NCI-H1417 (cell line): ENCODE results near the gene TRHDE.
A peak's percentile ranks its signal among the peaks of the same experiment; 100 is the strongest.

Experiments
- DNase-seq, 3 experiments: peaks; one replicate each; lab custom pipeline; 2025; lab: John Stamatoyannopoulos, UW

Gene TRHDE

DNA sequence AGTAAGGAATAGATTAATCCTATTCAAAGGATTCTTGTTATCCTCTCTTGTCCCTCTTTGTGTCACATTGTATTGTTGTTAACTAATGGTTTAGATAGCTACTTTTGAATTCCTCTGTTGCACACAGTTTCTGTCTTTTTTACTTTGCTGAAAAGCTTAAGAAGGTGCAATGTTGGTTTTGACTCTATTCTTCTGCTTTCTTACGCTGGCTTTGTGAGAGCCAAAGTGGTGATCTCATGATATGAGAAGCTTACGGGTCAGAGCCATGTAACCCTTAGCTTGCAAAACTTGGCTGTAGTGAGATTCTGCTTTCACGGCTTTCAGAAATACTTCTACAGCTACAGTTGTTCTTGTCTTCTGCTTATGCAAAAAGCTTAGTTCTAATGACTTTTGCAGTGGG, 239.7 kb downstream of the TRHDE start:
- no peak for DNase-seq

DNA sequence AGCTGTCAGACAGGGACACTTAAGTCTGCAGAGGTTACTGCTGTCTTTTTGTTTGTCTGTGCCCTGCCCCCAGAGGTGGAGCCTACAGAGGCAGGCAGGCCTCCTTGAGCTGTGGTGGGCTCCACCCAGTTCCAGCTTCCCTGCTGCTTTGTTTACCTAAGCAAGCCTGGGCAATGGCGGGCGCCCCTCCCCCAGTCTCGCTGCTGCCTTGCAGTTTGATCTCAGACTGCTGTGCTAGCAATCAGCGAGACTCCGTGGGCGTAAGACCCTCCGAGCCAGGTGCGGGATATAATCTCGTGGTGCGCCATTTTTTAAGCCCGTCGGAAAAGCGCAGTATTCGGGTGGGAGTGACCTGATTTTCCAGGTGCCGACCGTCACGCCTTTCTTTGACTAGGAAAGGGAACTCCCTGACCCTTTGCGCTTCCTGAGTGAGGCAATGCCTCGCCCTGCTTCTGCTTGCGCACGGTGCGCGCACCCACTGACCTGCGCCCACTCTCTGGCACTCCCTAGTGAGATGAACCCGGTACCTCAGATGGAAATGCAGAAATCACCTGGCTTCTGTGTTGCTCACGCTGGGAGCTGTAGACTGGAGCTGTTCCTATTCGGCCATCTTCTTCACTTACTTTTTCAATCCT, 248.0 kb downstream of the TRHDE start:
- peak; percentile 7 to 33 (median 32) for DNase-seq

DNA sequence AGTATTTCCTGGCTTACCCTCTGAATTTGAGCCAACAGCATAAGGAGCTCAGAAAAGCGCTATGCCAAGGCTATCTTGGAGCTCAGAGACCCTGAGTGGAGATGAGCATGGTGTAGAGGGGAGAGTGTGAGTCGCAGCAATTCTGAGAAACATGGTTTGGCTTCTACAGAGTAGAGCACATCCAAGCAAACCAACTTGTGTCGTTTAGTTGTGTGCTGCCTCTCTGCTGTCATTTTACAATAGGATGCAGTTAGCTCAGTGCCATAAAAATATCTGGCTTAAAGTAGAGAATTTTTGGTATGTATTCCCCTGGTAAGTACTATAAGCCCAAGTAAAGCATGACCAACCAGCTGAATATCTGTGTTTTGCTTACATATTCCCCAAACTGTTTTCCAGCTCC, 249.2 kb downstream of the TRHDE start:
- DNase-seq: no peak

DNA sequence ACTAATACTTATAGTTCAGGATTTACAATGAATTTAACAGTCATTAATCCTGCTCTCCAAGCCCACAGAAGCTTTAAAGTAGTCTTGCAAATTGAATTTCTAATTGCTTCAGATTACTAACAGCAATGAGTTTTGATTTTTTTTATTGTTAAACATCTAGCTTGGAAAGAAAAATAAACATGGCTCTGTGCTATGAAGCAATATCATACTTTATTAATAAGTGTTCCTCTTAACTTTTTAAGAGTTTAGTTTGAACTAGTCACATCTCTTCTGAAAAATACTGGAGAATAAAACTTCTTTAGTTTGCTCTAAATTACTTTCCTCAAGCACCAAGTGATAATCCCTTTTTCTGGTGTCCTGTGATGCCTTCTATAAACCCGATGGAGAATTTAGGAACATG, 250.2 kb downstream of the TRHDE start:
- no peak for DNase-seq

DNA sequence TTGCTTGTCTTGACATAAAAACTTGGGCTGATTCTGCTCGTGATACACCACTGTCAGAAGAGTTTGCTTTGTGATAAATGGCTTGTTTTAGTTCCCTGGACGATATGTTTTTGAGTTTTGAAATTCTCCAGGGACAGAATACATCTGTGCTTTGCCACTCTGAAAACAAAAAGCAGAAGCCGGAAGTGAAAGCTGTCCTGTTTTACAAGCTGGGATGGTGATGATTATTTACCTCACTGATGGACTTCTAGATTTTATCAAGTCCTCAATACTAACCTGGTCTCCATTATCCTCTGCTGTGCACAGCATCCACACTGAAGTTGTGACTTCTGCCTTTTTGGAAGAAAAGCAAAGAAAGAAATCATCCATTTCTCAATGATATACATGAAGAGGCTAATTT, 251.6 kb downstream of the TRHDE start:
- peak in 1 of 3 experiments; percentile 31 for DNase-seq

DNA sequence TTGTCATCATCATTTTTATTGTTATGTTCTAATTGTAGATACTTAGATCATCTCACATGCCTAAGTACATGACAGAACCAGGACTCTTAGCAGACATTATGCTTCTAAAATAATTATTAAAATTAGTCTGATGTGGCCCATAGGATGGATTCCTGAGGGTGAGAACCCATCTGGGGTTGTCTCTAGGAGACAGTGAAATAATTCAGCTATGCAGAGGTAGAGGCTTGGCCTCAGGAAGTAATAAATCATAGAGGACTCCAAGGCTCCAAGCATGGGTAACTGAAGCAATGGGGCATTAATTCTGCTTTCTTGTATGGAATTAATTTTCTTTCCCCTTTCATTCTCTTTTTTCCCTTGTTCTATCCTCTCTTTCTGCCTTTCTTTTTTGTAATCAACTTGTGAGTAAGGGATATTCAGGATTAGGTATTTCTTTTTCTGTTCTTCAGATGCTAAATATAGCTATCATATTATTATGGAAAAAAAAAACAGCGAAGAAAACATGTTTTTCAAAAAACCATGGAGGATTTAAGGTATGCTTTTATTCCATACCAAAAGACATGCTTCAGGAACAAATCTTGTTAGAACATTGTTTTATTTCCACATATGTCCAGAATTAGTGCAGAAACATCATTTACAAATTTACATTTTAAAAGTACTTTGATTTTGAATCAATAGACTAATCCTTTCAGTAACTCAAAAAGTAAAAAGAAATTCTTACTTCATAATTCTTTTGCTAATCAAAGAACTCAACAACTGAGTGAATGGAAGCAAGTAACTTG, 263.2 kb downstream of the TRHDE start:
- no peak for DNase-seq

DNA sequence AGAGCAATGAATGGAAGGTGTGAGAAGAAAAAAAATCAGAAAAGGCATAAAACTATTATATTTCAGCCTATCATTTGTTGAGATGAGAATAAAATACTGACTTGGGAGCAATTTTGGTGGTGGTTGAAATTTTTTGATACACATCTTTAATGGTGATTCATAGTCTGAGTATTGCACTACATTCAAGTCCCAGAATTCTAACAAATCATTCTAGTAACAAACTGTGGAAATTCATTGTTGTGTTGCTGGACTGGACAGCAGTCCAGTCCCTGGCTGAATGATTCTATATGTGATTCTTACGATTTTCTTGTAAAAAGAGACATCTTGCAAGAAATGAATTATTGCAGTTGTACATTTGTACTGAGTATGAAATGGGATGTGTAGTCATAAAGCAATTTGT, 268.6 kb downstream of the TRHDE start:
- no peak for DNase-seq

DNA sequence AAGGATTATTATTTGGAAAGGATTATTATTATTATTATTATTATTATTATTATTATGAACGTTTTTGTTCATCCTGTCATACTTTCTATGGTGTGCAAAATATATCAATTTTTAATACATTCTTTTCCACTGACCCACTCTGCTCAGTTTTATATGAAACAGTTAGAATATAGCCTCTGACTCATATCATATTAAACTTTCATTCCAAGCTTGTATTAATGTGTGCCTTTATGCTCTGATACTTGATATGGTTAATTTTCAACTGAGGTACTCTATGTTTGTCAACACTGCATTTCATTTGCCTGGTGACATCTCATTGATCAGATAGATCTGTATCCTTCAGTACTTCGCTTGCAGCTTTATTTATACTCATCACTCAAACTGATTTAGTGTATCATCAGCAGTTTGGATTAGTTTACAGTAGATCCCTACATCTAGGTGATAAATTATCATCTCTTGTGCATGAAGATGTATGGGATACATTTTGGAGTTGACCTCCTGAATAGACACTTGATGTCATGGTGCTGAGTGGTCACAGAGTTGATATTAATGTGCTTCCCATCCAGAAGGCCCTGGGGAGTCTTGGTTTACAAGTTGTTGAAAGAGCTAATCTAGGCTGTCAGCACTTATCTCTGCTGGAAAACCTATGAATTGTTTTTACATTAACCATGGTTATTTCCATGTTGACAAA, 271.8 kb downstream of the TRHDE start:
- peak; percentile 10 to 84 (median 78) for DNase-seq

DNA sequence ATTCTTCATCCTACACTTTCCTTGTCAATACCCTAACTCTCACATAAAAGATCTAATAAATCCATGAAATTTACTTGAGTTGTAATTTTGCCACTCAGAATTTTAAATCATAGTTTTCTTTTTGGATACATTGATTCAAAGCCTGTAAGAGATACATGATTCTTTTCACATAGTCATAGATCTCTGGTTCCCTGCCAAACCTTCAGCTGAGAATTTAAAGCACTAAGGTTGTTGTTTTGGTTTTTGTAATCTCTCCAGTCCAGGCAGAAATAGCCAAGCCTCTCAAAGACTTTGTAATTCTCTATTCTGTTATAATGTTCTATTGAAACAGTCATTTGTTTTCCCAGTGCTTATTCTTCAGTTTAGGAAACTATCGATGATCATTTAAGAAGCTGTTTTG, 273.9 kb downstream of the TRHDE start:
- DNase-seq: no peak

DNA sequence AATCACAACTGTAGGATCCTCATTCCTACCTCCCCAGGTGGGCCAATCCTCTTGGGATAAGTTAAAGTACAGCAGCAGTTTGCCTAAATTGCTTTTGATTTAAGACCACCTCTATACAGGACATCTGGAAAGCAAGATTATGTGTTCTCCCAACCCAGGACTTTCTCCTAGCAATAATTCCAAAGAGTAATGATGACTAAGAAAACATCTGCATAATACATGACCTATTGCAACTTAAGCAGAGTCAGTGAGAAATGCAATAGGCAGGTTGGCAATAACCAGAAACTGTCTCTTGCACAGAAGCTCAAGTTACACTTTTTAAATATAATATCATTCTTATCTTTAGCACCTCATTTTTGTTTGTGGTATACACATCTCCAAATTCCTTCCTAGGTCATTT, 275.4 kb downstream of the TRHDE start:
- no peak for DNase-seq

DNA sequence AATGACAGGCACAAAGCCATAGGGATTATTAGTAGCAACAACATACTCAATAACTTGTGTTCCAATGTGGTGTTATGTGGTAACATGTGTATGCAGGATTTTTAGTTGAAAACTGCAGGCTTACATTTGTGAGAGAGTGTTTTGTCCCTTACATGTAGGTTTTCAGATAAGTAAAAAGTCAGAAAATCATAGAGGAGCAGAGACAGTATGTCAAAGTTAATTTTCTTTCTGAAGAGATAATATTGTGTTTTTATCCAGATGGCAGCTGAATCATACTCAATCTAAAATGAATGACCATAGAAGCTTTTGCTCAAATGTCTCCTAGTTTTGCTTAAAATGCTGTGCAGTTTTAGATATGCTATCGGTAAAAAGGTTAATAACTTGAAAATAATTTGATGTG, 277.0 kb downstream of the TRHDE start:
- peak in 1 of 3 experiments; percentile 55 for DNase-seq

DNA sequence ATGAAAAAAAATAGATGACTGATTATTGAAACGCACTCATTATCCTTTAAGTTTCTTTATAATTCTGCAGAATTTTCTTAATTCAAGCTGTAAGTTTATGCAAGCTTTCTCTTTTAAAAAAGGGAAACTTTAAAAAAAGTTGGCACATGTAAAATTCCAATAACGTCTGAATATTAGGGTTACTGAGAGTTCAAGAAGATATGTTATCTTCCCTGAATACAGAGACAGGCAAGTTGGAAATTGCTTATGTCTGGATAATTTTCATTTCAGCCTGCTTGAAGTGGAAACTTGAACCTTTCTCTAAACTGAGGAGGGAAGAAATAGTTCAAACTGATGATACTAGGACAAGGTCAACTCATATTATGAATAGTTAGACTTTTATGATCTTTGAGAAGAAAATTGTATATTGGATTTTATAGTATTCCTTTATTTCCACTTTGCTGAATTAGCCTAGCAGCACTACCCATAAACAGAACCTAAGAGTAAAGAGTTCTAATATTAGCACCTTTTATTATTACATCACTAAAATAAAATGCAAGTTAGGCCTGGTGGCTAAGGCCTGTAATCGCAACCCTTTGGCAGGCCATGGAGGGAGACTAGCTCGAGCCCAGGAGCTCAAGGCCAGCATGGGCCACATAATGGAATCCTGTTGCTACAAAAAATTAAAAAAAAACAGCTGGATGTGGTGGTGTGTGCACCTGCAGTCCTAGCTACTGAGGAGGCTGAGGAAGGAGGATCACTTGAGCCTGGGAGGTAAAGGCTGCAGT, 288.0 kb downstream of the TRHDE start:
- DNase-seq: no peak

DNA sequence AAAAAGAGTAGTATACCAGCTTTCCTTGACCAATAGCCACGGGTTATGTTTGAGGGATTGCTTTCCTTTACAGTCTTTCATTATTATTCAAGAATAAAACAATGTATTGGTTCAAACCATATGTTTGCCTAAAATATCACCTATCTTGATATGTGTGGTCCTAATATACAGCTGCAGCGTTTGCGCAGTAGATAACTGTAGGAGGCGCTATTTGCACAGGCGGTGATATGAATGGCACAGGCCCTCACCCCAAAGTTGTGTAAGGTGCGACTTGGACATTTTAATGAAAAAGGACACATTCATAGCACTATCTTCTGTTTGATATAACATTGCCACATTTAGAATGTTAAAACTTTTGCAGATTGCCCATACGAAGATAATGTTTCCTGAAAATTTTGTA, 298.4 kb downstream of the TRHDE start:
- peak in 1 of 3 experiments; percentile 14 for DNase-seq

DNA sequence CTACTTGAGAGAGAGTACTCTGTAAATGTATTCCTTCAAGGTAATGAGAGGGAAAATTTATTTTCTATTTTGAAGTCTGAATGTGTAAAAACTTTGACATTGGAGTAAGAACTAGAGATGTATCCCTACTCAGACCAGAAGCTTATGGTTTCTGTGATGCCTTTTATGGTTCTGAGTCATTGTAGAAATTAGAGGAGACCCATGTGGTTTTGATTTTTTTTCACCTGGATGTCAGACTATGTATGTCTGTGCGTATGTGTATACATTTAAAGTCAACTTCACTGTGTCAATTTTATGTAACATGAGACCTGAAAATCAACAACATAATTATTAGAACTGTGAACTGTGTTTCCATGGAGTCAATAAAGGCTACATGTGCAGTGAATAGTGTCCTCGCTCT, 302.0 kb downstream of the TRHDE start:
- peak in 2 of 3 experiments; percentile 65 to 95 for DNase-seq

DNA sequence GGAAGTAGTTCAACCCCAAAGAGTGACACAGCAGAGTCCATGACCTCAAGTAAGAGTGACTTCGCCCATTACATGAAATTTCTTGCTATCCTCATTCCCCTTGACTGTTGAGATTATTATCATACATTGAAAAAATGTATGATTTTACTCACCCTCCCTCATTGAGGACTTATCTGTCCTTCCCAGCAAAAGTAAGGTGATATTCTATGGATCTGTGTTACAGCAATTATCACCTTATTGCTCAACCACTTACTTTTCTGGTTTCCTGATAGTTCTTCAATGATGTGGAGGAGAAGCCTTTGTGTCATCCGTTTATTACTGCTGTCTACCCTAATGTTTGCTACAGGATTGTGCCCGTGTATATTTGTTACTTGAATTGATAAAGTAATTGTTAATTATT, 306.2 kb downstream of the TRHDE start:
- DNase-seq: no peak

DNA sequence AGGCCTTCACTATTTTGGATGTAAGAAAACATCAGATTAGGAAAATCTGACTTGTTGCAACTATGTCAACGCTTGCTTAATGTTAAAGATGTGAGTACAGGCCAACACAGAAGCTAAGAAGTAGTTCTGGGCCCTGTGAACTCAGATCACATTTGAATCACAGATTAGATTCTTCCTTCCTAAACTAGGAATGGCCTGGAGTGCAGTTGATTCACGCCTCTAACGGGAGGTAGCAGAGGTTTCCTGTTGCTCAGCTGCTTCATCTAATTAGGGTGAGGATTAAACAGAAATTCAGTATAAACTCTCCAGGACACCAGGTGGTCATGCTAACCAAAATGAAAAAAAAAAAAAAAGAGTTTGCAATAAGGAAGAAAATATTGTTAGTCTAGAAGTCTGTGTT, 314.3 kb downstream of the TRHDE start:
- DNase-seq: peak in 1 of 3 experiments; percentile 51

DNA sequence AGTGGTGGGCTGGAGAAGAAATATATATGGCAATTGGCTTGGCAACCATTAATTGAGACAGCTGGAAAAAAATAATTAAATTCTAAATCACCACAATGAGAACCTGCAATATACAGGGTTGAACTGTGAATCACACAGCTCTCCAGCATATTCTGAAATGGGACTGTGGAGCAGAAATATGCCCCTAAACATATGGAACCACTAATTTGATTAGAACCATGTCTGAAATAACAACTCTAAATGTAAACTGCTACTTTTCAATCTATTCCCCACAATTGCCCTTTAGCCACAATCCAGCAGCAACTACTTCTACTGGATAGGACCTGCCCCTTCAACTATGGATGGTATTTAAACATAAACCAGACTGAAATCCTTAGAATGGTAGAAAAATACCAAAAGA, 330.4 kb downstream of the TRHDE start:
- DNase-seq: no peak

DNA sequence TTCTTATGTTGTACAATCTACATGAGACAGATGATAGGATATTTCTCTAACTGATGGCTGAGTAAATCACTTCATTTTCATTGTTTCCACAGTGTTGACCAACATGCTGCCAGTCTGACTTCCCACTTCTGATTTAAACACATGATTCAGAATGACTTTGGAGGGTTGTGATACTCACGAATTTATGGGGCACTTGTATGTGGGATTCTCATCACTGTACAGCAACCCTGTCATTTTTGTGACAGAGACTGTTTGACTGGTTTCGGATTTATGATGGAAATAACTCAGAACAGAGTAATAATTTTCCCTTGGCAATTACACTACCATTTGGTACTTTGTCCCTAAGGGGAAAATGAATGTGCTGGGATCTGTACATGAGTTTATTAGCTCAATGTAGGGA, 333.8 kb downstream of the TRHDE start:
- peak in 2 of 3 experiments; percentile 28 to 66 for DNase-seq

DNA sequence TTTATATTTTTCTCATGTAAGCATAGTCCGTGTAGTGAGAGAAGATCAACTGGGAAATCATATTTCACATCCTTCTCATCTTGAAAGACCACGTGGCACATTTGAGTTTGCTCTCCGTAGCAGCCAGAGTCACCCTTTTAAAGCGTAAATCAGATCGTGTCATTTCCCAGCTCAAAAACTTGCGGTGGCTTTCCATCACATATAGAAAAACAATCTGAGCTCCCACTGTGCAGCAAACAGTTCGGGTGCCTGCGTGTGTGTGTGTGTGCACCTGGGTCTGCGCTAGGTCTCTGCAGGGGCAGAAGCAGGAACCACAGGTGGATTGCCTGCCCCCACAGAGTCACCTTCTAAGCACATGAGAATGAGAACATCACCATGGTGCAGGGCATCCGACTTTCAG, 338.2 kb downstream of the TRHDE start:
- DNase-seq: peak; percentile 55 to 94 (median 77)

DNA sequence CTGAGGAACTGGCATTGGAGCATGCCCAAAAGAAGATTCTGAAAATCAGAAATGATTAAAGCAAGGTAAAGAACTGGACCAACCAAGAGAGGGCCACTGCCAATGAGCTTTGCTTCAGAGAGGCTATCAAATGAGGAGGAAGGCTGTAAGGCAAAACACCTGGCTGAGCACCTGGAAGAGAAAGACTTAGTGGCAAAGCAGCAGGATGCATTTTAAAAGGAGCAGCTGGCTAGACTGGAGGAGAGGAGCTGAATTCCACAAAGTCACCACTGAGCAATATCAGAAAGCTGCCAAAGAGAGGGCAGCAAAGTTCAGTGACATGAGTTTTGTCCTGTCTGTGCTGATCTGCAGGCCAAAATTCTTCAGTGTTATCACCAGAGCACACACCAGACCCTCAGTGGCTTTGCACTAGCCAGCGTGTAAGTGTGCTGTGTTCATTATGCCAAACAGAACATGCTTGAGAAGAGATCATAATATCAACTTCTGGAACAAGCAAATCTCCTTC, 338.7 kb downstream of the TRHDE start:
- DNase-seq: peak; percentile 43 to 87 (median 68)

DNA sequence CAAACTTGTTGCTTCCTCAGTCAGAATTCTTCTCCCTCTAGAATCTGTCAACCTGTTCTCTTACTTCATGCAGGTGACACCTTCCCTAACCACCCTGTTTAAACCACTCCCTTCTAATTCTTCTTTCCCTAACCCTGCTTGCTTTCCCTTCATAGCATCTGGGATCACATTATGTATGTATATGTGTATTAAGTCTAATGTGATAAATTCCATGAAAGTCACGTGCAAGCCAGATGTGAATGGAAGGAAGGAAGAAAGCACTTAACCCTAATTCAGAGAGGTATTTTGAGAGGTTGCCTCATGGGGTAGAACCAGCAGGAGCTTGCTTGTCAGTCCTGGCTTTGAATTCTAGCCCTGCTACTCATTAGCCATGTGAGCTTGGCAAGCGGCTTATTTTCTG, 340.0 kb downstream of the TRHDE start:
- DNase-seq: peak in 1 of 3 experiments; percentile 44

DNA sequence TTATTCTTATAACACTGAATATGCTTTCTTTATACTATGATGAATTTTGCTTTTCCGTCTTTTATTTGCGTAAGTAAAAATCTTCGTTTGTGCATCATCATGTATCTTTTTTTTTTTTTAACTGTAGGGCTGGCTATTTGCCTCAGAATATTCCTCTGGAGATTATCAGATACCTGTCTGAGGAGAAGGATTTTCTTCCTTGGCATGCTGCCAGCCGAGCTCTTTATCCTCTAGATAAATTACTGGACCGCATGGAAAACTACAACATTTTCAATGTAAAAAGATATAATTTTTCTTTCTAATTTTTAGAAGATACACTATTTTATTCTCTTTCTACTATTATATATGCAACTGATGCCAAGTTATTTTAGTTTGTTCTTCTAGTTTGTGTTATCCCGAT, 346.6 kb downstream of the TRHDE start:
- DNase-seq: peak in 2 of 3 experiments; percentile 11 to 16
